T-helper 2 cell (primary cell): Measurements from ENCODE around the gene CPSF7.
"Not testable (repeated sequence)": the region's sequence is repeated elsewhere in the genome, so short reads cannot be mapped to it uniquely, and the experiment has no call there.

ENCODE experiments used
- DNase-seq, 5 experiments: peaks; one replicate each; pipeline versions ENCODE4 v3.0.0 to v3.0.0-alpha.2; 2012 to 2022

The CPSF7 gene

DNA sequence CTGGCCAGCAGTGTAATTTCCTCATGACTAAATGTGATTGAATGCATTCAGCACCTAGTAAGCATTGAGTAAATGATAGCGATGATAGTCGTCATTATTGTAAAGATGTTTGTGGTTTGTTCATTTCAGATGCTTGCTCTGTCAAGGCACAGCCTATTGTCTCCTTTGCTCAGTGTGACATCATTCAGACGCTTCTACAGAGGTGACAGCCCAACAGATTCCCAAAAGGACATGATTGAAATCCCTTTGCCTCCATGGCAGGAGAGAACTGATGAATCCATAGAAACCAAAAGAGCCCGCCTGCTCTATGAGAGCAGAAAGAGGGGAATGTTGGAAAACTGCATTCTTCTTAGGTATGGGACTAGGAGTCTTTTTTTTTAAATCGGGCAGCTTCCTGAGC lies 7.7 kb upstream of the CPSF7 start:
- no peak for DNase-seq

DNA sequence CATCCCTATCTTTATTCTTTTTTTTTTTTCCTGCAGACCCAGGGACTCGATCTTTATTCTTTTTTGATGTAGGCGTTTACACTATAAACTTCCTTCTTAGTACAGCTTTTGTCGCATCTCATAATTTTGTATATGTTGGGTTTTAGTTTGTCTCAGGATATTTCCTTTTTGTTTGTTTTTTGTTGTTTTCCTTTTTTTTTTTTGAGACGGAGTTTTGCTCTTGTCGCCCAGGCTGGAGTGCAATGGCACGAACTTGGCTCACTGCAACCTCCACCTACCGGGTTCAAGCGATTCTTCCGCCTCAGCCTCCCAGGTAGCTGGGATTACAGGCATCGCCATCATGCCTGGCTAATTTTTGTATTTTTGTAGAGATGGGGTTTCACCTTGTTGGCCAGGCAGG lies 1.1 kb upstream of the CPSF7 start:
- DNase-seq = not testable (repeated sequence)

GRCh38 chr11:61429346-61429690 lies 457 bp downstream of the CPSF7 start:
- DNase-seq = peak; percentile 42 to 79 (median 66)

GRCh38 chr11:61425367-61426131 lies 4.2 kb downstream of the CPSF7 start:
- DNase-seq = no peak

DNA sequence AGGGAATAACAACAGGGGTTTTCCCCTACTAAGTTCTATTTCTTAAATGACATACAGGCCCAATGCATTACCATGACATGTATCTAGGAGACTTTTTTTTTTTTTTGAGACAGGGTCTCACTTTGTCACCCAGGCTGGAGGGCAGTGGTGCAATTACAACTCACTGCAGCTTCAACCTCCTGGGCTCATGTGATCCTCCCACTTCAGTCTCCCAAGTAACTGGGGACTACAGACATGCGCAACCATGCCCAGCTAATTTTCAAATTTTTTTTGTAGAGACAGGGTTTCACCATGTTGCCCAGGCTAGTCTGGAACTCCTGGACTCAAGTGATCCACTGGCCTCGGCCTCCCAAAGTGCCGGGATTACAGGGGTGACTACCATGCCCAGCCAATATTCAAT lies 7.5 kb downstream of the CPSF7 start:
- DNase-seq = no peak

DNA sequence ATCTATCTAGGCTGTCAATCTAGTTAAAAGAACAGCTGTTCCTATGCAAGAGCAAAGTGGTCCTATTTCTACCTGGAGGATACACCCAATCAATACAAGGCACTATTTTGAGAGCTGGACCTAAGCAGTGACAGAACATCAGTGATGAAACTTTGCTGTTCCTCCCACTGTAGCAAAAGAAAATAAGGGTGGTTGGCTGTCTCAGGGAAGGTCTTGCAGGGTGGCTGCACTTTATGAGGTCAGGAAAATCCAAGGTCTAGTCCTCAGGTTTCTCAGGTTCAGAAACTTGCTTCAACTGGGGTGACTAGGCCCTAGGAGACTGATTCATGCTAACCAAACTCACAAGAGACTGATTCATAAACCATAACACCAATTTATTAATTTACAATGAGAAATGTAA lies 11.6 kb downstream of the CPSF7 start:
- no peak for DNase-seq

- no peak for DNase-seq
Measured at GRCh38 chr11:61417670-61418069, 12.1 kb downstream of the CPSF7 start.

DNA sequence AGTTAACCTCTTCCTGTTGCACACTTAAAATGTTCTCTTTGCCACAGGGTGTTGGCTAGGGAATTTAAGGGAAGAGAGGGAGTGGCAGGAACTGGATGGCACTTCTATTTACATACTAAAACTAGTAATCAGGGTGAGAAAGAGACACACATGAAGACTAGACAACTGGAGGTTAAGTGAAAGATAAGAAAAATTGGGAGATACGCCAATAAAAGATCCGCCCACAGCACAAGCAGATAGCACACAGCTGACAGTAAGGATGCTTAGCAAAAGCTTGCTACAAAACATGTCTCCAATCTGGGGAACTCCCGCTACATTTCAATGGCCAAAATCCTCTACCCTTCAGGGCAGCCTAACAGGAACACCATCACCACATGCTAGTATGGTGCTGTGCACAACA lies 12.8 kb downstream of the CPSF7 start:
- DNase-seq = no peak

DNA sequence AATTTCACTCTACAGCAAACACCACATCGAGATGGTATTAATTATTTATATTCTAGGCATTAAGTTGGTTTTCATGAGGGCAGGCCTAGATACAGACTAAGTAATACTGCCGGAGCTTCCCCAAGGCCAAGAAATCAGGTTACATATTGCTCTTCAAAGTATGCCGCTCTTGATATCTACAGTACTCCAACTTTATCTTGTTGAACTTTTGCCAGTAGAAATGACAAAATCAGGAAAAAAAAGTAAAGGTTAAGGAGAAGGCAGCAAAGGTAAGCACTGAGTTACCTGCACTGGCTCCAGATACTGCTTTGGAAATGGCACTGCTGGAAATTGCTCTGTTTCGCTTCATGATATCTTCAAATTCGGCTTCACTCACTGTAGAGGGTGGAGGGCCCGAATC lies 14.4 kb downstream of the CPSF7 start:
- no peak for DNase-seq

DNA sequence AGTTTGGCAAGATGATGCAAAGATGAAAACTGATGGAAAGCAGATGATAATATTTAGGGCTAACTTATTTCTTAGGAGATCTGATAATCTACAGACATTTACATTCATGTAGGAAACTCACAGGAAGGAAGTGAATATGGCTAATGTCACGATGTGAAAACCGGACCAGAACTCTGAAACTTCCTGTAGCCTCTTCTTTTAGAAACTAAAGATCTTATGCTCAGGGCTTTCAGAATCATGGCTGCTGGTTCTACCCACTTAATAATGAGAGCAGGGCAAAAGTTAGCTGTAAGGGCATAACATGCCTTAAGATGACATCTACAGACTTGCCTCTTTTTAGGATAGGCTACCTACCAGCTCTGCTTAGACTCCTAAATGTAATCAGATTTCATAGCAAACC lies 15.2 kb downstream of the CPSF7 start:
- no peak for DNase-seq

GRCh38 chr11:61413496-61413895 lies 16.3 kb downstream of the CPSF7 start:
- no peak for DNase-seq

GRCh38 chr11:61411589-61411988 lies 18.2 kb downstream of the CPSF7 start:
- DNase-seq = no peak

DNA sequence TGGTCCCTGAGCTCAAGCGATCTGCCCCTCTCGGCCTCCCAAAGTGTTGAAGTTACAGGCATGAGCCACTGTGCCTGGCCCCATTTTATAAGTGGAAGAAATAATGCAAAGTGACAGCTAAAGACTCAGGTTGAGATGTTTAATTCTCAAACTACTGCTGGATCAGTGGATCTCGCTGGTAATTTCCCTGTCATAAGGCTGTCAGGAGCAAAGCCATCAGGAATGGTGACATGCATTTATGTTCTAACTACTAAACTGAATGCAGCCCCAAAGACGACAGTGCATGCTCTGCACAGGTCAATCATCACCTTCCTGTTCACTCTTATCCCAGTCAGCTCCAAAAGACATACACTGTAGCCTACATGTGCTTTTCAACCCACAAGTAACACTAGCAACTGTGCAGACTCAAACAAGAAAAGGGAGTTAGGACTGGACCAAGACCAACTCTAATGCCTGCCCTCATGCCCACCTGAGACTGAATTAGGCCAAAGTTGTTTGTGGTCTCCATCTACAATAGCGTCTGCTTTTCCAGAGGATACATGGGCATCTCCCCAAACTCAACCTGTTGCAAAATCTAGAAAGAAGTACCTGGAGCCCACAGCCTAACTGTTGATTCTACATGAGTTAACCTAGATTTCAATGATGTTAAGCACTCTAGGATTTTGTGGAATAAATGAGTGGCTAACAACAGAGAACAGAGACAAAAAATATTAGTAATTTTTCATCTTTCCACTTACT lies 22.6 kb downstream of the CPSF7 start:
- DNase-seq = no peak

DNA sequence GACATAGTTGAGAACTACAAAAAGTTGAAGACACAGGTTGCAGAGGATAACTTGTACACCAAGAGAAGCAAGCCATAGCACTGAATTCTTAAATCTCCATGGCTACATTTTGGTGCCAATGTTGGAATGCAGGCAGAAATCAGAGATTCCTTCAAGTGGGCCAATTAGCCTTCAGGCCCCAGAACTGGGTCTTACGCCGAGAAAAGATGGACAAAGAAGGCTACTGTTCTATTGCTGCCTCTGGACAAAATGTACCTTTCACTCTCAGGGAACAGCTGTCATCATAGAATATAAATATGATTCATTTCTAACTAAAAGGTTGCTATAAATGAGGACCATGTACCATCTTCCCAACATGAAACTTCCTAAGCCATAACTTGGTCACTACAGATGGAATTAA lies 23.7 kb downstream of the CPSF7 start:
- no peak for DNase-seq

DNA sequence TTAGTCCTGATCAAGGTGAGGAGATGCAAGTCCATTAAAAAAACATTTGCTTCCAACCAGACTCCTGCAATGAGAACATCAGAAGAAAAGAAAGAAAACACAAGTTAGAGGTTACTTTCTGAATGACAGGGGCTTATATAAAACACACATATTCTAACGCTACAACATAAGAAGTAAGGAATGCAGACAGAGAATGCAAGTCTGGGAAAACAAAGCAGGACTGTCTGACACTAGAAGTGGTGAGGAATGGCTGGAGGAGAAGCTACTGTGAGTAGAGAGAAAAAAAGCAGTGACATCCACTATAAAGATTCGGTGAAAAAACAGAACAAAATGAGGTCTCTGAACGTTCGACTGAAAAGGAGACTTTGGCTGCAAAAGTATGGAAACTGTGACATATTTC lies 25.1 kb downstream of the CPSF7 start:
- no peak for DNase-seq

DNA sequence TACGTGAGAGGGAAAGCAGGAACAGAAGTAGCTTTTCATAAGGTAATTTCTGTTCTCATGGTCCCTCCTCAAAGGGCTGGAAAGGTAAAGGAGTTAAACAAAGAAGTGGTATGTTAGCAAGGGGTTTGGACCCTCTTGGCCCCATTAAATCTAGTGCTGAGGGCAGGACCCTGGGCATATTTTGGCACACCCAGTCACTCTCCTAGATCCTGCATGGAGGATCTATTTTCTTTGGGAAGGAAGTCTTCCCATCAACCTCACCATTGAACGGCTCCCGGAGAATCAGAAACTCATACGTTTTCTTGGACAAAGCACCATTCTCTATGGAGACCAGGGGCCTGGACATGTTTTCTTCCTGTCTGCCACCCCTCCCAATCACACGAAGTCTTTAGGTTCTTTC lies 25.7 kb downstream of the CPSF7 start:
- DNase-seq = no peak

GRCh38 chr11:61403658-61404057 lies 26.1 kb downstream of the CPSF7 start:
- DNase-seq = no peak

GRCh38 chr11:61401573-61401972 lies 28.2 kb downstream of the CPSF7 start:
- DNase-seq = no peak

- no peak for DNase-seq
Measured at GRCh38 chr11:61401173-61401572, 28.6 kb downstream of the CPSF7 start.

DNA sequence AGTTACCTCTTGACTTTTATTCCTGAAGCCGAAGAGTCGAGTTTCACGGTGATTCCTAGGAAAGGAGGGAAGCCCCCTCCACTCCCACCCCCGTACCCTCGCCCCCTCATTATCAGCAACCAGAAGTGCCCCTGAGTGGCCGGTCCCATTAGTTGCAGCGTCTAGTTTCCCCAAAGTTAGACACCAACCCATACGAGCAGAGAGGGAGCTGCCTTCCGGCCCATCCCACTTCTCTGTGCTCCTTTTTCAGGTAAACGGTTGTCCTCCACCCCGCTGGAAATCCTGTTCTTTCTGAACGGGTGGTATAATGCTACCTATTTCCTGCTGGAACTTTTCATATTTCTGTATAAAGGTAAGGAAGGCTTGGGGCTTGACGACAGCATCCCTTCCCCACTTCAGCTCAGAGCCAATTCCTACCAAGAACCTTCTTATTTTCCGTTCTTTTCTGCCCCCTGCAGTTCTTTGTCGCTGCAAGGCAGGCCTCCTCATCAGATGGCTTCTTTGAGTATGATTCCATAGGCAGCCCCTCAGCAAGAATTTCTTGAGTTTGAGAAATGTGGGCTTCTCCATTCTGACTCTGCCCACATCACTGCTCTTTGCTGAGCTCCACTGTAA lies 36.7 kb downstream of the CPSF7 start:
- no peak for DNase-seq

DNA sequence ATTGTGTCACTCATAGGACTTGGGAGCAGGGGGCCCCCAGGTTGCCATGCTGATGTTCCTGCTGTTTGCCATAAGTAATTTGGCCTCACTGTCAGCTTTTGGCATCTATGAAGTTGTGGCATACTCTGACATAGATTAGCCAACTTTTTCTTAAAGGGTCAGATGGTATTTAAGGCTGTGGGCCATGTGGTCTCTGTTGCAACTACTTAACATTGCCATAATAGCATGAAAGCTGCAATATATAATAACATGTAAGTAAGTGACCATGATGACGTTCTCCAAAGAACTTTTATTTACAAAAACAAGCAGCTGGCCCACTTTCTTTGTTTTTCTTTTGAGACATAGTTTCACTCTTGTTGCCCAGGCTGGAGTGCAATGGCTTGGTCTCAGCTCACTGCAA lies 39.6 kb downstream of the CPSF7 start:
- DNase-seq = no peak

DNA sequence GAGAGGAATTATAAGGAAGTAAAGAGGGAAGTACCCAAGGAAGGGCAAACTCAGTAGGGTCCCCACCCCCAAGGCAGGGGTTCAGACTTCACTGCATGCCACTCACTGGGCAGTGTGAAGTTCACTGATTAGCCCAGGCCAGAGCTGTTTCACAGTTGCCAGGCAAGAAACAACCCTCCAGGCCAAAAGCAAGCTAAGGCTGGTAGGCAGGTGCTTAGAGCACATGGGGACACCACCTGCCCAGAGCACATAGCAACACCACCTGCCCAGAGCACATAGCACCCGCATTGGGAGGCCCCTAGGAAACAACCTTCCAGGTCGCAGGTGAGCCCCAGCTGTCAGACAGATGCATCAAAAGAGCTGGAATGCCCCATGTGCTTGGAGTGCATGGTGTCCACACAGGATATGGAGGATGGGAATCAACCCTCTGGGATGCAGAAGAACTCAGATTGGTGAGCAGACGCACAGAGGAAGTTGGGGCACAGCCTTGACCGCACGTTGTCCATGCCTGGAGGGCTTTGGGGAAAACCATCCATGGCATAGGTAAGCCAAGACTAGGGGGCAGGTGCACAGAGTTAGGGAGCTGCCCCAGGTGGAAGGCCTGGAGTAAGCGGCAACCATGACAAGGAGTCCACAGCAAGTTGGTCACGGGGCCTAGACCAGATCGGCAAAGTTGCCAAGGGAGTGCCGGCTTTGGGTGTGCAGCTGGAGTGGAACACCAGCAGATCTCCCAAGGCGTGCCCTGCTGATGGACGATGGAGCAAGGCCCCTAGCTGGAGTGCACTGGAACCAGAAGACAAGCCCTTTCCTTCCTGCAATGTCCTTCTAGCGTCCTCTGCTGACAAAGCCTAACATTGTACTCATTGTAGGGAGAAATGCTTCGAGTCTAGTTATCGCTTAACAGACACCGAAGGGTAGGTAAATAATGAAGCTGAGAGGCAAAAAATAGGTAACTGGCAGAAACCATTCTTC lies 45.2 kb downstream of the CPSF7 start:
- DNase-seq = no peak

GRCh38 chr11:61383859-61384258 lies 45.9 kb downstream of the CPSF7 start:
- DNase-seq = not testable (repeated sequence)
